C4-2B (cell line): ENCODE data around the gene AREG.
"Not testable (repeated sequence)": the region's sequence is repeated elsewhere in the genome, so short reads cannot be mapped to it uniquely, and the experiment has no call there.

Experiments used
- H3K27ac ChIP-seq: fragments of 450-650 bp; 2 replicates; pipeline ENCODE4 v1.5.1; 2017
- ZFX ChIP-seq: fragments of 450-650 bp; IDR thresholded peaks from 2 replicates; pipeline ENCODE4 v1.6.1; 2017
- TF ChIP-seq, protein P1 (sequence below): fragments of 450-650 bp; conservative IDR thresholded peaks from 2 replicates; pipeline ENCODE4 v1.5.1; 2017; ENCODE audit warnings: mild to moderate bottlenecking

Gene AREG, protein sequence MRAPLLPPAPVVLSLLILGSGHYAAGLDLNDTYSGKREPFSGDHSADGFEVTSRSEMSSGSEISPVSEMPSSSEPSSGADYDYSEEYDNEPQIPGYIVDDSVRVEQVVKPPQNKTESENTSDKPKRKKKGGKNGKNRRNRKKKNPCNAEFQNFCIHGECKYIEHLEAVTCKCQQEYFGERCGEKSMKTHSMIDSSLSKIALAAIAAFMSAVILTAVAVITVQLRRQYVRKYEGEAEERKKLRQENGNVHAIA

DNA sequence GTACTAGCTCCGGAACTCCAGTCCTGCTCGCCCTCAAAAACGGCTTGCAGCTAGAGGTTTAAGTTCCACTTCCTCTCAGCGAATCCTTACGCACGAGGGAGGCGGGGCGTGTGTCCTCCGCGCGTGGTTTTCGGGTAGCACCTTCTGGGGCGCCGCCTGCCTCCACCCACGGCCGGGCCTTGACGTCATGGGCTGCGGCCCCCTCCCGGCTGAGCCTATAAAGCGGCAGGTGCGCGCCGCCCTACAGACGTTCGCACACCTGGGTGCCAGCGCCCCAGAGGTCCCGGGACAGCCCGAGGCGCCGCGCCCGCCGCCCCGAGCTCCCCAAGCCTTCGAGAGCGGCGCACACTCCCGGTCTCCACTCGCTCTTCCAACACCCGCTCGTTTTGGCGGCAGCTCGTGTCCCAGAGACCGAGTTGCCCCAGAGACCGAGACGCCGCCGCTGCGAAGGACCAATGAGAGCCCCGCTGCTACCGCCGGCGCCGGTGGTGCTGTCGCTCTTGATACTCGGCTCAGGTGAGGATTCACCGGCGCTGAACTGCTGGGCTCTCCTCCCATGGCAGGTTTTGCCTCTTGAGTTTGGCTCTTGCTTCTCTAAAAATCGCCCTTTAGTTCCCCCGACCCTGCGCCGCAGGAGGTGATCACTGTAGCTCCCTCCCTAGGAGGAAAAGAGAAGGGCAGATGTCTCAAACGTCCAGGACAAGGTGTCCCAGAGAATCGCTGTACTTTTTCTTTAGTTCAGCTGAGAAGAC lies at the start of gene AREG:
TSS of gene AREG (plus strand) at position 246 of the 752 bp plus-strand sequence. CDS start at position 456, 210 bp downstream.
- TF ChIP-seq, protein P1, sequence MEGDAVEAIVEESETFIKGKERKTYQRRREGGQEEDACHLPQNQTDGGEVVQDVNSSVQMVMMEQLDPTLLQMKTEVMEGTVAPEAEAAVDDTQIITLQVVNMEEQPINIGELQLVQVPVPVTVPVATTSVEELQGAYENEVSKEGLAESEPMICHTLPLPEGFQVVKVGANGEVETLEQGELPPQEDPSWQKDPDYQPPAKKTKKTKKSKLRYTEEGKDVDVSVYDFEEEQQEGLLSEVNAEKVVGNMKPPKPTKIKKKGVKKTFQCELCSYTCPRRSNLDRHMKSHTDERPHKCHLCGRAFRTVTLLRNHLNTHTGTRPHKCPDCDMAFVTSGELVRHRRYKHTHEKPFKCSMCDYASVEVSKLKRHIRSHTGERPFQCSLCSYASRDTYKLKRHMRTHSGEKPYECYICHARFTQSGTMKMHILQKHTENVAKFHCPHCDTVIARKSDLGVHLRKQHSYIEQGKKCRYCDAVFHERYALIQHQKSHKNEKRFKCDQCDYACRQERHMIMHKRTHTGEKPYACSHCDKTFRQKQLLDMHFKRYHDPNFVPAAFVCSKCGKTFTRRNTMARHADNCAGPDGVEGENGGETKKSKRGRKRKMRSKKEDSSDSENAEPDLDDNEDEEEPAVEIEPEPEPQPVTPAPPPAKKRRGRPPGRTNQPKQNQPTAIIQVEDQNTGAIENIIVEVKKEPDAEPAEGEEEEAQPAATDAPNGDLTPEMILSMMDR = peak; percentile 60
- TF ChIP-seq ZFX = no peak
- no peak within 1 kb of the TSS for H3K27ac ChIP-seq

DNA sequence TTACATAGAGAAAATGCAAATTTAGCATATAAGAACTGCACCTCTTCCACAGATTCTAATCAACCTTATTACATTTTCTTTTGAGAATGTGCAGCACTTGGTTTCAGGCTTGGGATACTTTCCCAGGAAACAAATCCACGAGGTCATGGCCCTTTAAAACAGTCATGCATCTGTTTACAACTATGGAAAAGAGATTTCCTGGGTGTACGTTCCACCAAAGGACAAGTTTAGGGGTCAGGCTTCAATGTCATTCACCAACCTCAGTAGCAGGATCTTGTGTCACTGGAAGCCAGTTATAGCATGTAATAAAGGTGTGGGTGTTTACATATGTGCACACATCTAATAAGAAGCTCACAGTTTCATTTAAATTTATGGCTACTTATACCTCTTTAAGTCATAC lies 49.3 kb upstream of the AREG start:
- TF ChIP-seq, protein P1 = no peak
- no peak for TF ChIP-seq ZFX
- no peak overlapping the region for H3K27ac ChIP-seq

DNA sequence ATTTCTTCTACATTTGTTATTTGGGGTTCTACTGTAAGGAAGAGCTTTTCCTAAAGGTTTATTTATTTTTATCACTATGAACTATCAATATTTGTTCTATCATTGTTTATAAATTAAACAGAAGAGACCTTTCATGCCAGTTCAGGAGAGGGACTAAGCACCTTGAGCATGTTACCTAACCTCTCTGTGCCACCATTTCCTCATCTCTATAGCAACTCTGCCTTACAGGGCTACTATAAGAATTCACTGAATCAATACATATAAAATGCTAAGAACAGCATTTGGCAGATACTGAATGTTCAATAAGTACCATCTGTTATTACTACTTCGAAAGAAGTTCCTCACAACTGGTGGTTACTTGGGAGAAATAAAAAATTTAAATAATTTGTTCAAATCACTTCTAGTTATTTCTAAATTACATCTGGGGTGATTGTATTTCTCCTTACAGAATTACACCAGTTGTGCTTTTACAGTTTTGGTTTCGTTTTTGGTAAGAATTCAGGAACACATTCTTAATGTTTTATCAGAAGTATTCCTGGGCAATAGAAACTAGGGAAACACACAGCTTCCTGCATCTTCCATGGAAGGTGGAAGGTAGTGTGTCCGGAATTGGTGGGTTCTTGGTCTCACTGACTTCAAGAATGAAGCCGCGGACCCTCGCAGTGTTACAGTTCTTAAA lies 47.0 kb upstream of the AREG start:
- TF ChIP-seq ZFX = no peak
- TF ChIP-seq, protein P1 = no peak
- 0 out of 2 replicates have a peak overlapping the region, but pooled peaks have one; percentile 27 for H3K27ac ChIP-seq

DNA sequence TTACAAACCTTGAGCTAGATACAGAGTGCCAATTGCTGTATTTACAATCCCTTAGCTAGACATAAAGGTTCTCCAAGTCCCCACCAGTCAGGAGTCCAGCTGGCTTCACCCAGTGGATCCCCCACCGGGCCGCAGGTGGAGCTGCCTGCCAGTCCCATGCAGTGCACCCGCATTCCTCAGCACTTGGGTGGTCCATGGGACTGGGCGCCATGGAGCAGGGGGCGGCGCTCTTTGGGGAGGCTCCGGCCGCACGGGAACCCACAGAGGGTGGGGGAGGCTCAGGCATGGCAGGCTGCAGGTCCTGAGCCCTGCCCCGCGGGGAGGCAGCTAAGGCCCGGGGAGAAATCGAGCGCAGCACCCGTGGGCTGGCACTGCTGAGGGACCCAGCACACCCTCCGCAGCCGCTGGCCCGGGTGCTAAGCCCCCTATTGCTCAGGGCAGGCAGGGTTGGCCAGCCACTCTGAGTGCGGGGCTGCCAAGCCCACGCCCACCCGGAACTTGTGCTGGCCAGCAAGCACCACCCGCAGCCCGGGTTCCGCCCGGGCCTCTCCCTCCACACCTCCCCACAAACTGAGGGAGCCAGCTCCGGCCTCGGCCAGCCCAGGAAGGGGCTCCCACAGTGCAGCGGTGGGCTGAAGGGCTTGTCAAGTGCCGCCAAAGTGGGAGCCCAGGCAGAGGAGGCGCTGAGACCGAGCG lies 45.9 kb upstream of the AREG start:
- not testable (repeated sequence) for H3K27ac ChIP-seq

DNA sequence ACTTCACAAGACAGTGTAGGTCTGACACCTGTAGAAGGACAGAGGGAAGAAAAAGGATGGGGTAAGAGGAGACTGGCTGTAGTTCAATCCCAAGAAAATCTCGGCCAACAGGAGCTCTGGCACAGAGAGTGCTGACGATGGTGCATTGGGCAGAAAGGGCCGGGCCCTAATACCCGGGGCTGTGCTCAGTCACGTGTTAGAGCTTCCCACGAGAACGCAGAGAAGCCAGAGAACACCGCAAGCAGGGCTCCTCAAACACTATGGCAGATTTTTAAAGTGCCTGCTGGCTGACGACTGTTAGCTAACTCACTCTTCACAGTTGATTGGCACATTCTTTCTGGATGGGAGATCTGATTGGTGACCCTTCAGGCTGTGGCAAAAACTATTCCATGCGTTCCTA lies 44.5 kb upstream of the AREG start:
- TF ChIP-seq, protein P1 = no peak
- no peak for TF ChIP-seq ZFX
- H3K27ac ChIP-seq = no peak overlapping the region

DNA sequence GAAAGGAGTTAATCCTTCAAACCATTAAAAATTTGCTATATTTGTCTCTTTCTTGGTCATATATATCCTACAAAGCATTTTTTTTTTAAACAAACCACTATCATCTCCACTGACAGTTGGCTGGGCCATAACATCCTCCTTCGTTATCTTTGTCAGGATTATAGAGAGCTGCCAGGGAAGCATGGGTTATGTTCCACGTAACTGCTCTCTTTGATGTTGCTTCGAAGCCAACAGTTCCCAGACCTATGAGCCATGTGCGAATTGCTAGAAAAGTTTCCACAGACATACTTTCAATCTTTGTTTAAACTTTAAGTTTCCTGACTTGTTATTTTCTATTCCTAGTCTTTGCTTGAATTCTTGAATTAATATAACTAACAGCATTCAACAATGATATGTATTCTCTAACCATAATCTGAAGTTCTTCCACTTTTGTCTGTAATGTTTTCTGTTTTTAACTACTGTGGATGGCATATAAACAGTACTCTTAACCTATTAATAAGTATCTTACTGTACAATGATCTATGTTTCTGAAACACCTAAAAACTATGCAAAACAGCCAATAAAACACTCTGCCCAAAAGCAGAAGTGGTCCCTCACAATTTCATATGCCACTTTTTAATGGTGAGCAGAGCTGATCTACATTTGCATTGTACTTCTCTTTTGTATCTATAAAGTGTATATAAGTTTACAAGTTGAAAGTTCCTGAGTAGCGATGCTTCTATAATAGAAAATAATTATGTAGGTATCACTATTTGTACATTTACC lies 42.1 kb upstream of the AREG start:
- H3K27ac ChIP-seq = no peak overlapping the region
- no peak for TF ChIP-seq ZFX
- TF ChIP-seq, protein P1 = no peak

DNA sequence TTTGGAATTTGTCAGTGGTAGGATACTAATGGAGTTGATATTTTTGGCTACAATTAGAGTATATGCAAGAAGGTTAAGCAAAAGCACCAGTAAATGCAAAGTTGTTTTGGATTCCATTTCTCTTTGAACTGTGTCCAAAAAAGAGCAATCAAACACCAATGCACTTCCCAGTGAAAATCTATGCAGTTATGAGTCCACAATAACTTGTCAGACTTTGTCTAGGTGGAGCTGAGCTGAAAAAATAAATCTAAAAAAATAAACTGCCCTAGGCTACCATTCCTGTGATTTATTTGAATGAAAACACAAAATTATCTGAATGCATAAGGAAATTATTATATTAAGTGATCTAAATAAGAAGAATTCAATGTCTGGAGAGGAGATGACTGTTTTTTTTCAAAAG lies 37.0 kb upstream of the AREG start:
- TF ChIP-seq, protein P1 = no peak
- TF ChIP-seq ZFX = no peak
- no peak overlapping the region for H3K27ac ChIP-seq
